ENCODE data around the gene ARF1.

Gene ARF1

DNA sequence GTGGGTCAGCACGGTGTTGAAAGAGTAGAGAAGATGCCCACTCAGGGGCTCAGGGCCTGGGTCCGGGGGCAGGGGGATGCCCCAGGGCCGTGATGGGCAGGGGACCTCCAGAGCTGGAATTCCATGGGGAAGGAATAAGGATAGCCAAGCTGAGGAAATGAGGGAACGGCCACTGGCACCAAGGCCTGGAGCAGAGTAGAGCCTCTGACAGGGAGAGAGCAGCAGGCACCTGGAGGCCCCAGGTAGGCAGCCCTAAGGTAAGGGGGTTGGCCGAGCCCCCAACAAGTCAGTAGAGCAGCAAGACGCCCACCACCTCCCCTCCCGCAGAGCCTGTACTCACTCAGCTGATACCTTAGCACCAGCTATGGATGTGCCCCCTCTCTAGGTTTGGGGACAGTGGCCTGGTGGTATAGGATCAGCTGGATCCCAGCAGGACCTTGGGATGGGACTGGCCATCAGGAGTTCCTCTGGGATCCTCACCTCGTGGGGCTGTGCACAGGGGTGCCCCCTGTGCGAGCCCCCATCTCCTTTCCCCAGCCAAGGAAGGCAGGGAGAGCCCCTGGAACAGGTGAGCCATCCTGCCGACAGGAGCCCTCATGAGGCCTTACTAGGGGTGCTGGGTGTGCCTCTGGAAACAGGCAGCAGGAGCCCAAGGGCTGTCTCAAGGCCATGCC, 21.0 kb upstream of the ARF1 start:
- Mint-ChIP-seq H3K27me3 (ENCODE audit: low read depth) (peaks cover 39% of the 10 kb centered on the region), H3K4me1 (ENCODE audit: low read depth) (peaks cover 3% of the 10 kb centered on the region), H3K9me3 (no peaks in the 10 kb centered on the region), H3K27ac (no peak overlapping the region), H3K4me3 (no peak overlapping the region), H3K36me3 (ENCODE audit: low read depth) (no peaks in the 10 kb centered on the region)
- DNase-seq (ENCODE audit: low spot score): no peak

DNA sequence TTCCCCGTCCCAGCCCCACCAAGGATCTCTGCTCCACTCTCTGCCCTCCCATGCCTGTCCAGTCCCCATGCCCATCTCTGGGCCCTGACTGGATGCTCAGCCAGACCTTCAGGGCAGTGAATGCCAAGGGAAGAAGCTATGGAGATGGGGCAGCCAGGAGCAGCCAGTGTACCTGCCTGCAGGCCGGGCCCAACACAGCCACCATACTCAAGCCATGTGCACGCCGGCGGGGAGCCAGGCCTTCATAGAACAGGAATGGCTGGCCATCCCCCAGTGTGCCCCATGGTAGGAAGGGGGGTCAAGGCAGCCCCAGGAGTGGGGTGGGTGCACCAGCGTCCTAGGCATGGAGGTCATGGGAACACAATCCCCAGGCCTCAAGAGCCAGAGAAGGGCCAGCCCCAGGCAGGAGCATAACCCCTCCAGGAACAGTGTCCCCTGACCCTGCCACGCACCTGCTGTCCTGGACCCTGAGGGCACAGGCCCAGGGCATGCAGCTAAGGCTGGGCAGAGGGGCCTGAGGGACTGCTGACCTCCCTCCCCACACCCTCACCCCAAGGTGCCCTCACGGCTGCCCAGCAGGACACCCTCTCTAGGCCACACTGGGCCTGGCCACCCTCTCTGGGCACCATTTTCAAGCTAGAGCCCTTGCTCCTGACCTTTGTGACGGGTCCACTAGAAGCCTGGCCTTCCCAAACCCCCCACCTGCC, 20.3 kb upstream of the ARF1 start:
- Mint-ChIP-seq H3K27me3 (ENCODE audit: low read depth) (peaks cover 35% of the 10 kb centered on the region), H3K4me3 (no peak overlapping the region), H3K9me3 (no peaks in the 10 kb centered on the region), H3K36me3 (ENCODE audit: low read depth) (no peaks in the 10 kb centered on the region), H3K27ac (no peak overlapping the region), H3K4me1 (ENCODE audit: low read depth) (peaks cover 3% of the 10 kb centered on the region)
- no peak for DNase-seq (ENCODE audit: low spot score)

DNA sequence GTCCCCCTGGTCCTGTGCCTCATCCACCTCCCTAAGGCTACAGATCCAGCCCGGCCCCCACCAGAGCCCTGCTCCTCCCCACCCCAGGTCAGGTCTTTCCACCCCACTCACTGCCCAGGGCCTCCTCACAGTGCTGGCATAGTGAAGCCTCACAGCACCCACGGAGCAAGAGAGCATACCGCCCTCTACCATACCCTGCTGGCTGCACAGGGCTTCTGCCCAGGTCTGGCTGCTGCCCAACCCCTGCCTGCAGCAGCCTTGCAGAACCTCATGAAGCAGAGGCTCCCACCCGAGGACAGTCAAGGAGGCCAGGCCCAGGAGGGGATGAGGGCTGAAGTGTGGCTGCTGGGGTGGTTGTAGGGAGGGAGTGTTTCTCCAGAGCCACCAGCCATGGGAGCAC, 19.7 kb upstream of the ARF1 start:
- H3K27ac Mint-ChIP-seq: no peak overlapping the region
- no peak overlapping the region for H3K4me3 Mint-ChIP-seq
- peaks cover 29% of the 10 kb centered on the region for H3K27me3 Mint-ChIP-seq (ENCODE audit: low read depth)
- no peaks in the 10 kb centered on the region for H3K36me3 Mint-ChIP-seq (ENCODE audit: low read depth)
- peaks cover 3% of the 10 kb centered on the region for H3K4me1 Mint-ChIP-seq (ENCODE audit: low read depth)
- H3K9me3 Mint-ChIP-seq: no peaks in the 10 kb centered on the region
- DNase-seq (ENCODE audit: low spot score): no peak

DNA sequence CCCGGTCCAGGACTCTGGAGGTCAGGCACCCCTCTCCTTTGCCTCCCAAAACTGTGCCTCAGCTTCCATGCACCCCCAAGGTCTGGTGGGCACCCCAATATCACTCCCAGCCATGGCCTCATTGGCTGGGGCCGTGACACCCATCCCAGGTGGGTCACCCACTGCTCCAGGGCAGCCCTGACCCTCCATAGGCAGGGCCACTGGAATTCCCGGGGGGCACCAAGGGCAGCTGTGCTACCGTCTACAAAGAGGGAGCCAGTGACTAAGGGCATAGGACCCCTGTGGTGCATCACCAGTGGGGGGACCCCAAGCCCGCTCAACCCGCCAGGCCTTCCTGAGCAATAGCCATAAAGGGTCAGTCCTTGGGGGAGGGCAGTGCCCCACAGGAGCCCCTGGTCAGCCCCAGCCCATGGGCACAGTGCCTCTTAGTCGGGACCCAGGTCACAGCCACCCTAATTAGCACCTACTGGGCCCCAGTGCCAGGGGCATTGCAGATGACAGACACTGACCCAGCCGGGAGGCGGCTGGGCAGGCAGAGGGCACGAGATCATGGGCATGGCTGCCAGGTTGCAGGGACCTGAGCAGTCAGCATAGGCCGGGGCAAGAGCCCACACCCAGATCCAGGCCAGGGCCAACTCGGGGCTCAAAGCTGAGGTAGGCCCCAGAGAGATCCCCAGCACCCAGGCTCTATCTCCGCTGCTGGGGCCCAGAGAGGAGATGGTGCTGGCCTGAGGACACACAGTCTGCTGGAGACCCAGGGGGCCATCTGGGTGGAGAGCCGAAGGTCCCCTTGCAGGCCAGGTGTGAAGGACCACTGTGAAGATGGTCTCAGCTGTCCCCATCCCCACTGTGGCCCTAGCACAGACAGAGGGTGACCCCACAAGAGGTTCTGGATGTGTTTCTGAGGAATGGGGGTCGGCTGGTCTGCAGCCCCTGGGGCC, 19.0 kb upstream of the ARF1 start:
- Mint-ChIP-seq H3K36me3 (ENCODE audit: low read depth) (no peaks in the 10 kb centered on the region), H3K27ac (no peak overlapping the region), H3K27me3 (ENCODE audit: low read depth) (peaks cover 22% of the 10 kb centered on the region), H3K4me1 (ENCODE audit: low read depth) (peaks cover 3% of the 10 kb centered on the region), H3K9me3 (no peaks in the 10 kb centered on the region), H3K4me3 (no peak overlapping the region)
- no peak for DNase-seq (ENCODE audit: low spot score)

DNA sequence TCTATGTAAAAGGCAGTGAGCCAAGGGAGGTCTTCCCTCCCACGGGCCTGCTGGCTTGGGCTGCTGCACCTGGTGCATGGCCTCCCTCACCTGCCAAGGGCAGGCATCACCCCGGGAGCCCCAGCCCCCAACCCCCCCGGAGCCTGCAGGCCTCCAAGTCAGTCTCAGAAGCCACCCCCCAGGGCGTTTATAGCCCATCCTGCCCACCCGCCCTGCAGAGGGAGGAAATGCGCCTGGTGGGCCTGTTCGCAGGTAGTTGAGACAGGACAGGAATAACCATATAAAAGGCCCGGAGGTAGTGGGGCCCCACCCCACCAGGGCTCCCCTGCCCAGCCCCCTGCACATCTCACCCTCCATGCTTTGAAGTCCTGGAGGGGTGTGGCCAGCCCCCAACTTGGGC, 18.2 kb upstream of the ARF1 start:
- no peak for DNase-seq (ENCODE audit: low spot score)
- no peaks in the 10 kb centered on the region for H3K9me3 Mint-ChIP-seq
- no peak overlapping the region for H3K27ac Mint-ChIP-seq
- peaks cover 21% of the 10 kb centered on the region for H3K27me3 Mint-ChIP-seq (ENCODE audit: low read depth)
- no peaks in the 10 kb centered on the region for H3K36me3 Mint-ChIP-seq (ENCODE audit: low read depth)
- H3K4me1 Mint-ChIP-seq (ENCODE audit: low read depth): peaks cover 3% of the 10 kb centered on the region
- no peak overlapping the region for H3K4me3 Mint-ChIP-seq

DNA sequence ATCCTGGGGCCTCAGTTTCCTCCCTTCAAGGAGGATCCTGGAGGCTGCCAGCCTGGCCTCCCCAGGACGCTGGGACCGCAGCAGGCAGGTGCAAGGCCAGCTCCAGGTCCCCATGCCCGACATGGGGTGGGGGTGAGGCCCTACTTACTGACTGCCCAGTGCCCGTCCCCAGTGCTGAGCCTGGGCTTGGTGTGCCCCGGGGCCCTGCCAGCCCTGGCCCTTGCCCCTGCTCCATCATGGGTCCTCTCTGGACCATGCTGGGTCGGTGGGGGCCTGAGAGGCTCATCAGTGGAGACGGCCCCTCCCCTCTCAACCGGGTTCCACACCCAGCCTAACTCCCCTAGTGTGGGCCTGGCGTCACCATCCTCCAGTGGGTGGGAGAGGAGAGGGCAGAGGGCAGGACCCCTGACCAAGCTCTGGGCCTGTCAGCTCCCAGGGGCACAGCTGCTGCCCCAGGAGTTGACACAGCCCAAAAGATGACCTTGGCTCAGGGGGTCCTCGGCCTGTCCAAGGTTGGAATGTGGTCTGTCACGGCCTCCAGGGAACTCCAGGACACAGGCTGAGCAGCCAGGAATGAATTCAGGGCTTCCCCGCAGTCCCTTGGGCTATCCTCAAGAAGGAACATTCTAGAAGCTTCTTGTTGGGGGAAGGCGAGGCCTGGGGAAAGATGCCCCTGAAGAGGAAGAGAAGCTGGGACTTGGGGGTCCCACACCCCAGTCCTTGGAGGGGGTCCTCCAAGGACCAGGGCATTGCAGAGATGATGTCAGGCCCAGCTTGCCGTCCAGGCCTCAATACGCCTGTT, 17.6 kb upstream of the ARF1 start:
- Mint-ChIP-seq H3K4me3 (no peak overlapping the region), H3K27me3 (ENCODE audit: low read depth) (peaks cover 16% of the 10 kb centered on the region), H3K27ac (no peak overlapping the region), H3K4me1 (ENCODE audit: low read depth) (peaks cover 3% of the 10 kb centered on the region), H3K36me3 (ENCODE audit: low read depth) (no peaks in the 10 kb centered on the region), H3K9me3 (no peaks in the 10 kb centered on the region)
- no peak for DNase-seq (ENCODE audit: low spot score)

DNA sequence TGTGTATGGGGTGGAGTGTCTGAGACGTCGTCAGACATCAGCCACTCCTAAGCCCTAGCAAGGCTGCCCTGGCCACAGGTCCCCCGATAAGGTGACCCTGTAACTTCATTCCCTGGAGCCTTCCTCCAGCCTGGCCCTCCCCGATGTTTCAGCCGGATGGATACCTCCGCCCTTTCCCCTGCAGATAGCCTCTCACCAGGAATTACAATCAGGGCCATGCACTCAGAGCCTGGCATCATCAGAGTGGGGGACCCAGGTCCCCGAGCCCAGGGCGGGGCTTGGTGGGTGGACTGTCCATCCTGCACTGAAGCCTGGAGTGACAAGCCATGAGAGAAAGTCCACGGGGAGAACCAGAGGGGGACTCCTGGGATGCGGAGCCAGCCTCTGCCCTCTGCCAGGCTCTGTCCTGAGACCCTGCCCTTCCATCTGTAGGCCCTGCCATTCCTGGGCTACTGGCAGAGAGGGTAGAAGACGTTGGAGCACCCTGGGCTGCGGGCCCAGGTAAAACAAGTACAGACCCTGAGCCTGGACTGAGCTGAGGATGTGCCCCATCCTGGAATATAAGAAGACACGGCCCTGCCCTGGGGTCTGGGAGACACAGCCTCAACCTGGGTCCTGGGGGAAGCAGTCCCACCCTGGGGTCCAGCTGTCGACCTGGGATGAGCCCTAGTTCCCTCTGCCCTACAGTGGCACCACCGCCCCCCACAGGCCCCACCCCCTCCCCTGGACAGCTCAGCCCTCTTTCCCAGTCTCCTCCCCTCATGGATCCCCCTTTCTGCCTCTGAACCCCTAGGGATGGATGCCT, 16.8 kb upstream of the ARF1 start:
- H3K27me3 Mint-ChIP-seq (ENCODE audit: low read depth): peaks cover 12% of the 10 kb centered on the region
- no peak for DNase-seq (ENCODE audit: low spot score)
- H3K4me1 Mint-ChIP-seq (ENCODE audit: low read depth): peaks cover 3% of the 10 kb centered on the region
- no peak overlapping the region for H3K27ac Mint-ChIP-seq
- no peaks in the 10 kb centered on the region for H3K9me3 Mint-ChIP-seq
- H3K4me3 Mint-ChIP-seq: no peak overlapping the region
- no peaks in the 10 kb centered on the region for H3K36me3 Mint-ChIP-seq (ENCODE audit: low read depth)

DNA sequence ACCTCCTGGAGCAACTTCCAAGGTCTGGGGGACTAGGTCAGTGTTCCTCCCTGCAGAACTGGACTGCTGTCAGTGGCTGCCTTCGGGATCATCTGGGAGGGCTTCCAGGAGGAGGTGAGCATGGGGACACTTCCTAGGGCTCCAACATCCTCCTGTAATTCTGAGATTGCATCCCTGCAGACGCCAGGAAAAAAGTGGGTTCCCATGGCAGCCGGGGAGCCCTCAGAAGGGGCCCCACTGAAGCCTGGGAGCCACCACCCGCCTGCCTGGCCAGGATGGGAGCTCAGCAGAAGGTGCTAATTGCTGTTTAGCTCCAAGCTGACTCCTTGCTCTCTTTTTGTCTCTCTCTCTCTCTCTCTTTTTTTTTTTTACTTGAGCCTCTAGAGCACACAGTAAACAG, 16.1 kb upstream of the ARF1 start:
- Mint-ChIP-seq H3K4me1 (ENCODE audit: low read depth) (no peaks in the 10 kb centered on the region), H3K36me3 (ENCODE audit: low read depth) (no peaks in the 10 kb centered on the region), H3K27me3 (ENCODE audit: low read depth) (peaks cover 5% of the 10 kb centered on the region), H3K9me3 (no peaks in the 10 kb centered on the region), H3K4me3 (no peak overlapping the region), H3K27ac (no peak overlapping the region)
- no peak for DNase-seq (ENCODE audit: low spot score)

DNA sequence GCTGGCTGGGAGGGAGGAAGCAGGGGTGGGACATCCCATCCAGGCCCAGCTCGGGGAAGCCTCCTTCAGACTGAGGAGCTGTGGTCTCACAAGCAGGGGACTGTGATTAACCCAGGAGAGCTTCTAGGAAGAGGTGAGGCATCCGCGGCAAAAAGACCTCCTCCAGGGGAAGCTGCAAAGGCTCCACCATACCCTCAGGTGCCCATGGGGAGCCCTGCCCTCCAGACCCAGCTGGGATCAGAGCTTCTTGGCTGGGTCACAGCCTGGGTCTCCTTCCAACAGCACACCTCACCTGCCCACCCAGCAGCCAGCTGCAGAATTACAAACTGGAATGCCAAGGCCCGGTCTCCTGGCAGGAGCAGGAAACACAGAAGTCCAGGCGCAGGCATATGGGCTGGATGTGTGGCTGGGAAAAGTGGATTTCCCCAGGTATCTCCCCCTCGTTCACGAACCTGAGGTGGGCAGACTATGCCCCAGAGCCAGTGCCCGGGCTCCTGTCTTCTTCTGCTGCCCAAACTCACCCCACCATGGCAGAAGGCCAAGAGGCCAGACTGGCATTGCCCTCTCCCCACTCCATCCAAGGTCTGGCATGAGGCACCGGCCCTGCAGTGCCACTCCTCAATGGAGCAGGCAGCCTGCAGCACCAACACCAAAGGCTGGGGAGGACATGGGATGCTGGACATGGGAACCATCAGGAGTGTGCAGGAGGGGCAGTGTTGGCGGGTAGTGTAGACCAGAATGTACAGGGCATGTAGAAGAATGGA, 15.4 kb upstream of the ARF1 start:
- Mint-ChIP-seq H3K9me3 (no peaks in the 10 kb centered on the region), H3K36me3 (ENCODE audit: low read depth) (no peaks in the 10 kb centered on the region), H3K4me1 (ENCODE audit: low read depth) (no peaks in the 10 kb centered on the region), H3K27ac (no peak overlapping the region), H3K4me3 (no peak overlapping the region), H3K27me3 (ENCODE audit: low read depth) (peaks cover 5% of the 10 kb centered on the region)
- no peak for DNase-seq (ENCODE audit: low spot score)

DNA sequence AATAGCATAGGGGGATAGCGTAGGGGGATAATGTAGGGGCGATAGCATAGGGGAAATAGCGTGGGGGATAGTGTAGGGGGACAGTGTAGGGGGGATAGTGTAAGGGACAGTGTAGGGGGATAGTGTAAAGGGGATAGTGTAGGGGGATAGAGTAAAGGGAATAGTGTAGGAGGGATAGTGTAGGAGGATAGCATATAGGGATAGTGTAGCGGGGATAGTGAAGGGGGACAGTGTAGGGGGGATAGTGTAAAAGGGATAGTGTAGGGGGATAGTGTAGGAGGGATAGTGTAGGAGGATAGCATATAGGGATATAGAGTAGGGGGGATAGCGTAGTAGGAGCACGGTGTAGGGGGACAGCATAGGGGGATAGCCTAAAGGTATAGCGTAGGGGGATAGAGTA, 14.1 kb upstream of the ARF1 start:
- H3K27ac Mint-ChIP-seq: no peak overlapping the region
- no peaks in the 10 kb centered on the region for H3K4me1 Mint-ChIP-seq (ENCODE audit: low read depth)
- no peaks in the 10 kb centered on the region for H3K36me3 Mint-ChIP-seq (ENCODE audit: low read depth)
- H3K4me3 Mint-ChIP-seq: no peak overlapping the region
- no peaks in the 10 kb centered on the region for H3K9me3 Mint-ChIP-seq
- peaks cover 3% of the 10 kb centered on the region for H3K27me3 Mint-ChIP-seq (ENCODE audit: low read depth)
- DNase-seq (ENCODE audit: low spot score): no peak

DNA sequence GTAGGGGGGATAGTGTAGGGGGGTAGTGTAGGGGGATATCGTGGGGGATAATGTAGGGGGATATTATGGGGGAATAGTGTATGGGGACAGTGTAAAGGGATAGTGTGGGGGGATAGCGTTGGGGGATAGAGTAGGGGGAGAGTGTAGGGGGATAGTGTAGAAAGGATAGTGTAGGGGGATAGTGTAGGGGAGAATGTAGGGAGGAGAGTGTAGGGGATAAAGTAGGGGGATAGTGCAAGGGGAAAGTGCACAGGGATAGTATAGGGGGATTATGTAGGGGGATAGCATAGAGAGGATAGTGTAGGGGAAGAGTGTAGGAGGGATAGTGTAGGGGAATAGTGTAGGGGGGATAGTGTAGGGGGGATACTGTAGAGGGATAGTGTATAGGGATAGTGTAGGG, 12.3 kb upstream of the ARF1 start:
- Mint-ChIP-seq H3K36me3 (ENCODE audit: low read depth) (no peaks in the 10 kb centered on the region), H3K4me3 (no peak overlapping the region), H3K4me1 (ENCODE audit: low read depth) (no peaks in the 10 kb centered on the region), H3K27ac (no peak overlapping the region), H3K27me3 (ENCODE audit: low read depth) (peaks cover 3% of the 10 kb centered on the region), H3K9me3 (no peaks in the 10 kb centered on the region)
- DNase-seq (ENCODE audit: low spot score): no peak

DNA sequence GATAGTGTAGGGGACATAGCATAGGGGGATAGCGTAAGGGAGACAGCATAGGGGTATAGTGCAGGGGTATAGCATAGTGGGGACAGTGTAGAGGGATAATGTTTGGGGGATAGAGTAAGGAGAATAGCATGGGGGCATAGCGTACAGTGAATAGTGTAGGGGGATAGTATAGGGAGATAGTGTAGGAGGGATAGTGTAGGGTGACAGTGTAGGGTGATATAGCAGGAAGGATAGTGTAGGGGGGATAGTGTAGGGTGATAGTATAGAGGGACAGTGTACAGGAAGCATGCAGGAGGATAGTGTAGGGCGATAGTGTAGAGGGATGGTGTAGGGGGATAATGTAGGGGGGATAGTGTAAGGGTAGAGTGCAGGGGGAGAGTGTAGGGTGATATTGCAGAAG, 11.7 kb upstream of the ARF1 start:
- no peaks in the 10 kb centered on the region for H3K9me3 Mint-ChIP-seq
- H3K27ac Mint-ChIP-seq: no peak overlapping the region
- no peaks in the 10 kb centered on the region for H3K36me3 Mint-ChIP-seq (ENCODE audit: low read depth)
- no peaks in the 10 kb centered on the region for H3K4me1 Mint-ChIP-seq (ENCODE audit: low read depth)
- no peak overlapping the region for H3K4me3 Mint-ChIP-seq
- DNase-seq (ENCODE audit: low spot score): no peak
- H3K27me3 Mint-ChIP-seq (ENCODE audit: low read depth): peaks cover 3% of the 10 kb centered on the region

Measured in T-helper 2 cell treated with Interferon-gamma antibody and Interleukin-4, amounts not matched to agents 5 μg/mL and 100 μg/mL, for 36 hours (primary cell).